Adrenal gland (tissue), 5 donors: ENCODE results near the gene PTPN7.

Source experiments
- POLR2A ChIP-seq, 2 donors: fragments of 450-650 bp; IDR thresholded peaks; one replicate each; pipeline ENCODE4 v1.6.1; 2017; ENCODE audit warnings: antibody characterized with exemption in 2 of 2, mild to moderate bottlenecking in 2 of 2, moderate library complexity in 1 of 2
- TF ChIP-seq, protein P1 (sequence below), 6 experiments: fragments of 450-650 bp in 4 of 6; fragments of 200-600 bp in 2 of 6; sonication (generic) in 1 of 6; IDR thresholded peaks; 1 replicate in 5 of 6; 2 replicates in 1 of 6; pipeline versions ENCODE4 v1.5.1 to v1.8.0; 2016 to 2021; ENCODE audit warnings: antibody characterized with exemption in 6 of 6, mild to moderate bottlenecking in 2 of 6, moderate library complexity in 1 of 6
- donor health status: DM: no; HTN: no; CAD: no.

DNA sequence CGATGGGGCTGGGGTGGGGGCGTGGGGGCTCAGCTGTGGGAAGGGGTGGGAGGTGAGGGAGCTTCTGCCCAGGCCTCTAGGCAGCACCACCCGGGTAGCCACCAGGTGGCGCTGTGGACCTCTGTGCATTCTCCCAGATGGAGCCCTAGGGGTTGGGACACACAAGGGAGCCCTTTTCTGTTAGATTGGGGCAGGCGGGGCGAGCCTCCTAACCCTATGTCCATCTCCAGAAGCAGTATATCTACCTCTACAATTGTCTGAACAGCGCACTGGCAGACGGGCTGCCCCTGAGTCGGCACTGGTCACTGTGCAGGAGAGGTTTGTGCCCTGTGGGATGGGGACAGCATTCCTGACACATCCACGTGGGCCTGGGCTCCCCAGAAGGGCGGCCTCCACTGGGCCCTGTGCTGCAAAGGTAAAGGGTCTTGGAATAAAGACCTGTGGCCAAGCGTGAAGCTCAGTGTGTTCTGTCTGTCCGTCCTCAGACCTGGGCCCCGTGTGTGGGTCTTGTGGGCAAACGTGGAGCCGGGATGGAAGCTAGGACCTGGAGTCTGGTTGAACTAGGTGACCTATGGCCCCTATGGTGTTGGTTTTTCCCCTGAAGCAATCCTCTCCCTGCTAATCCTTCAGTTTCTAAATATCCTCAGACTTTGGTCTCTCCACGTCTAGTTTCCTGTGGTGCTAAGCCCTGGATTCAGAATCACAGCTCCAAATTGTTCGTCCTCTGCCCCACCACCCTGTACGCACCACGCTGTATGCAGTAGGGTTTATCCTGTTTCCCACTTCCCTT, 28.8 kb upstream of the PTPN7 start:
- TF ChIP-seq POLR2A (IDR thresholded peaks at IDR 0.05) = no peak
- TF ChIP-seq, protein P1, sequence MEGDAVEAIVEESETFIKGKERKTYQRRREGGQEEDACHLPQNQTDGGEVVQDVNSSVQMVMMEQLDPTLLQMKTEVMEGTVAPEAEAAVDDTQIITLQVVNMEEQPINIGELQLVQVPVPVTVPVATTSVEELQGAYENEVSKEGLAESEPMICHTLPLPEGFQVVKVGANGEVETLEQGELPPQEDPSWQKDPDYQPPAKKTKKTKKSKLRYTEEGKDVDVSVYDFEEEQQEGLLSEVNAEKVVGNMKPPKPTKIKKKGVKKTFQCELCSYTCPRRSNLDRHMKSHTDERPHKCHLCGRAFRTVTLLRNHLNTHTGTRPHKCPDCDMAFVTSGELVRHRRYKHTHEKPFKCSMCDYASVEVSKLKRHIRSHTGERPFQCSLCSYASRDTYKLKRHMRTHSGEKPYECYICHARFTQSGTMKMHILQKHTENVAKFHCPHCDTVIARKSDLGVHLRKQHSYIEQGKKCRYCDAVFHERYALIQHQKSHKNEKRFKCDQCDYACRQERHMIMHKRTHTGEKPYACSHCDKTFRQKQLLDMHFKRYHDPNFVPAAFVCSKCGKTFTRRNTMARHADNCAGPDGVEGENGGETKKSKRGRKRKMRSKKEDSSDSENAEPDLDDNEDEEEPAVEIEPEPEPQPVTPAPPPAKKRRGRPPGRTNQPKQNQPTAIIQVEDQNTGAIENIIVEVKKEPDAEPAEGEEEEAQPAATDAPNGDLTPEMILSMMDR (IDR thresholded peaks at IDR 0.05) = peak; percentile 49 to 90 (median 62)
